Activated naive CD4-positive, alpha-beta T cell treated with anti-CD3 and anti-CD28 coated beads, Interleukin-2, amount 50 U/mL, for 24 hours (primary cell): Measurements from ENCODE around the gene EPHA5.

ENCODE experiments used
- H3K27ac Mint-ChIP-seq: one replicate; pipeline ENCODE4 v1.8.0; 2021; ENCODE audit warnings: mild to moderate bottlenecking, mixed read lengths
- H3K27me3 Mint-ChIP-seq: one replicate; pipeline ENCODE4 v1.8.0; 2021; ENCODE audit warnings: mixed read lengths
- H3K36me3 Mint-ChIP-seq: one replicate; pipeline ENCODE4 v1.8.0; 2021; ENCODE audit warnings: mixed read lengths
- H3K4me1 Mint-ChIP-seq: one replicate; pipeline ENCODE4 v1.8.0; 2021; ENCODE audit warnings: mixed read lengths
- H3K4me3 Mint-ChIP-seq: one replicate; pipeline ENCODE4 v1.8.0; 2021; ENCODE audit warnings: mild to moderate bottlenecking, mixed read lengths
- H3K9me3 Mint-ChIP-seq: one replicate; pipeline ENCODE4 v1.8.0; 2021; ENCODE audit warnings: mixed read lengths

The EPHA5 gene

DNA sequence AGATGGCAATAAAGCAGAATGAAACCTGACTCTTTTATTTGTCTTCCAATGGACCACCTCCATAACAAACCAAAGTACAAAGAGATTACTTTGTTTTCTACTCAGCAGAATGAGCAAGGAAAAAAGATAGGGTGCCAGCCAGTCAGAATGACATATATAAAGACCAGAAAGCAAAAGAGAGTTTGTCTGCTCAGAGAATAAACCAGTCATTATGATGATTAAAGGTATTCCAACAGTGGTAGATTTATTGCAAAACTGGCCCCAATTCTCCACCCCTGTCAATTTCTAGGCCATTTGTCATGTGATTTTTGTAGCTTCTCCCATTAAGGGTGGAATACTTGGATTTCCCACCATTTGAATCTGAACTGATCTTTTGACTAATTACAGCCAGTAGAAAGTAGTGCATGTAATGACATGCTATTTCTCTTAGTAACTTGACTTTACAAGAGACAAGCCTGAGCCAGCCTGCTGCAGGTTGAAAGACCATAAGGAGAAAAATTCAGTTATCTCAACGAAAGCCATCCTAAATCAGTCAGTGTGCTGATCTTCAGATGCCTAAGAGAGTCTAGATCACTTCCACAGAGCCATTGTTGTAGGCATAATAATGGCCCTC, 203.1 kb downstream of the EPHA5 start:
- Mint-ChIP-seq H3K4me3 (no peak overlapping the region), H3K27me3 (no peaks in the 10 kb centered on the region), H3K27ac (no peak overlapping the region), H3K36me3 (no peaks in the 10 kb centered on the region), H3K4me1 (no peaks in the 10 kb centered on the region), H3K9me3 (peaks cover 8% of the 10 kb centered on the region)

DNA sequence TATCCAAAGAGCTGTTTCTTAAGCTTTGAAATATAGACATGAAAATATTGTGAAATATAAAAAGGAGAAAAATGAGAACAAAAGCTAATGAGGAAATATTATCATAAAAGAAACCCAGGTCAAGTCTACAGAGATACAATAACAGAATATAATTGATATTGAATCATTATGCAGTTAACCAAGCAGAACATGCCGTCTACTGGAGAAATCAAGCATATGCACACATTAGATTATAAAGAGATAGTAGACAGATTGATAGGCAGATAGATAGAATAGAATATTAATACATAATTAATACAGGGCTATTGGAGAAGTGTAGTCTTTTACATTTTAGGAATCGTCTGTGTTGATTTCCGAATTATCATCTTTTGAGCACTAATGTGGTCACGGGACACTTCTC, 208.5 kb downstream of the EPHA5 start:
- H3K36me3 Mint-ChIP-seq = no peaks in the 10 kb centered on the region
- H3K27ac Mint-ChIP-seq = no peak overlapping the region
- peaks cover 8% of the 10 kb centered on the region for H3K9me3 Mint-ChIP-seq
- H3K27me3 Mint-ChIP-seq = no peaks in the 10 kb centered on the region
- no peaks in the 10 kb centered on the region for H3K4me1 Mint-ChIP-seq
- no peak overlapping the region for H3K4me3 Mint-ChIP-seq

DNA sequence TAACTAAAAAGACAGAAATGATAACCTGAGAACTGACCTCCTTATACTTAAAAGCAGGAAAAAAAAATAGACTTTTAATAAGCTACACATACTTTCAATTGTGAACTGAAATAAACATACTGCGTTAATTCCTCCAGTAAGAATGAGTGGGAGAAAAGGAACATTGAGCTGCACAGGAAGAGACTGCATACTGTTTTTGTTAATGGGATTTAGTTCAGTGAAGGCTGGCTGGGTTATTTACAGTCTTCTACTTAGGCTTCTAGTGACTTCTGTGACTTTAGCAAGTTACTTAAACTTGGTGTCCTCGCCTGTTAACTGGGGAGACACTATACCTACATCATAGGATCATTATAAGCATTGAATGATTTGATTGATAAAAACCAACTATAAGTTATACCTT, 213.3 kb downstream of the EPHA5 start:
- Mint-ChIP-seq H3K27me3 (no peaks in the 10 kb centered on the region), H3K9me3 (no peaks in the 10 kb centered on the region), H3K4me3 (no peak overlapping the region), H3K36me3 (no peaks in the 10 kb centered on the region), H3K27ac (no peak overlapping the region), H3K4me1 (no peaks in the 10 kb centered on the region)

DNA sequence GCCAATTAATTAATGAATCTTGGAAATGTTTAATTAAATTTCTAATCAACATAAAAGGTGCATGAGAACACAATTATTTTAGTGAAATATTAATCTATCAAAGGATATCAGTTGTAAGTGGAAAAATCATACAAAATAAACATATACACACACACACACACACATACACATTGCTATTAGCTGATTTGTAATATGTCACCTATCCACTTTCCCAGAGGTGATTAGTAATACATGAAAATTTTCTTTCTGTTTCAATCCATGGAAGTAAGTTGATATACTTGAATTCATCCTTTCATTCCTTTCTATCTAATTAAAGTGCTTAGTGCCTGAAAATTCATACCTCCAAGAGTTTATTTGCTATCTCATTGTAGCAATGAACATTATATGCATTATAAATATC, 213.7 kb downstream of the EPHA5 start:
- H3K27ac Mint-ChIP-seq = no peak overlapping the region
- no peaks in the 10 kb centered on the region for H3K9me3 Mint-ChIP-seq
- no peaks in the 10 kb centered on the region for H3K4me1 Mint-ChIP-seq
- H3K27me3 Mint-ChIP-seq = no peaks in the 10 kb centered on the region
- H3K36me3 Mint-ChIP-seq = no peaks in the 10 kb centered on the region
- H3K4me3 Mint-ChIP-seq = no peak overlapping the region

DNA sequence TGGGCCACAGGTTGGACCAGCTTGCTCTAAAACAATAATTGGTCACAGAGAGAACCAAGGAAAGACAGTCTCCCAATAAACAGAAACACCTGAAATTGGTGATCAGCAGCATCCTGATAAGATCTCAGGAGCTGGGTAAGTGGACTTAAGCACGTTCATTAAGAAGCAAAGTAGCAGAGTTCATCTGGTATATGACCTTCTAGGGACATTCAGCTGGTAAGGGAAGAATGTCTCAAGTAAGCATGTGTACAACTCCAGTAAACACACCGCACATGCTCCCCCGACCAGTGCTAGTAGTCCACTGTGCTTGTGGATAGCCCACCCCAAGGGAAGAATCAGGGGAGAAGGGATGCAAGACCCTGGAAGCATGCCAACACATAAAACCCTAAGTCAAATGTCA, 216.9 kb downstream of the EPHA5 start:
- H3K36me3 Mint-ChIP-seq = no peaks in the 10 kb centered on the region

DNA sequence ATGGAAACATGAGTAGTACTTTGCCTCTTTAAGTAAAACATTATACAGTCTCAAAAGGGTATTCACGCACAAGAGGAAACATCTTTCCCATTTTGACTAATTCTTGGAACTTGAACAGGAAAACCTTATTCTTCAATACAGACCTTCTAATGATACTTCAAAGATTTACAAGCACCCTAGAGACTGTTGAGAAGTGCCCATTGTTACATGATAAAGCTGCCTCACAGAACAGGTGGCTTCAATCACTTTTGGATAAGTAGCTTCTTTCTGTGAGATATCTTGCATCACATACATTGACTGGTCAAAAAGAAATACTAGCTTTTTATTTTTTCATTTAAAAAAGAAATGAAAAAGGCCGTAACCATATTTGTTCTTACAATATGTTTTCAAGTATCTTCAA, 219.4 kb downstream of the EPHA5 start:
- H3K27ac Mint-ChIP-seq = no peak overlapping the region
- peaks cover 7% of the 10 kb centered on the region for H3K9me3 Mint-ChIP-seq
- no peaks in the 10 kb centered on the region for H3K36me3 Mint-ChIP-seq
- H3K27me3 Mint-ChIP-seq = no peaks in the 10 kb centered on the region
- no peaks in the 10 kb centered on the region for H3K4me1 Mint-ChIP-seq
- H3K4me3 Mint-ChIP-seq = no peak overlapping the region

More for the DNA sequence above, 216.9 kb downstream of the EPHA5 start:
- peaks cover 7% of the 10 kb centered on the region for H3K9me3 Mint-ChIP-seq
- no peak overlapping the region for H3K4me3 Mint-ChIP-seq
- no peak overlapping the region for H3K27ac Mint-ChIP-seq
- H3K4me1 Mint-ChIP-seq = no peaks in the 10 kb centered on the region
- no peaks in the 10 kb centered on the region for H3K27me3 Mint-ChIP-seq

DNA sequence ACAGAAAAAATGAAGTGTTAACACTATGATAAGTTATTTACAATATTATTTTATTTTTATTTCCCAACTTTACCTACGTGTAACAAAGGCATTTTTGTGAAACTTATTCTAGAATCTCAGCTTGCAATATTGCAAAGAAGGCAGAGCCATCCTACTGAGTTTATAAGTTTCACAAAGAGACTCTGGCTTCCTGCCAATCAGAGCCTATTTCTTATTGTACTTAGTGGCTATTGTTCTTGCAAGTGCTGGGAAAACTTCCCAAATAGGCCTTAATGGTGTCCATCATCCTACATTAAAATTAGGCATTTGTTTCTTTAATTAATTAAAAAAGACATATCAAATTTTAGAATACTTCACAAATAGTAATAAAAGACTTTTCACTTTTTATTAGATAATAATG, 233.2 kb downstream of the EPHA5 start:
- H3K27me3 Mint-ChIP-seq = no peaks in the 10 kb centered on the region
- H3K4me3 Mint-ChIP-seq = no peak overlapping the region
- no peaks in the 10 kb centered on the region for H3K4me1 Mint-ChIP-seq
- H3K27ac Mint-ChIP-seq = no peak overlapping the region
- no peaks in the 10 kb centered on the region for H3K36me3 Mint-ChIP-seq
- peaks cover 3% of the 10 kb centered on the region for H3K9me3 Mint-ChIP-seq

DNA sequence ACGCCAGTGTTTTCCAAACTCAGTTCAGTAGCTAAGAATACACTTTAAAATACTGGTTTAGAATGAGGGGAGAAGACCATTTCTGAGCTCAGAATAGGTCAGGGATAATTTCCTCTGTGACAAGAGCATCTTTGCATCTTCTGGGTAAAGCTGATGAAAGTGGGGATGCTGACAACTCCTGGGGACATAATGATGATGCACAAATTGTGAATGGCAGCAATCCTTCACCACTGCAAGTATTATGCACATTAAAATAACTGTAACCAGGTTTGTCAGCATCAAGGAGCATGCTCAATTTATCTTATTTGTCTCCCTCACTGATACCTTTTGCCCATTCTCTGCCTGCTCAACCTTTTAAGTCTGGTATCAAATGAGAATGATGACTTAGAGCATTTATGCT, 248.2 kb downstream of the EPHA5 start:
- Mint-ChIP-seq H3K4me3 (no peak overlapping the region), H3K36me3 (no peaks in the 10 kb centered on the region)

DNA sequence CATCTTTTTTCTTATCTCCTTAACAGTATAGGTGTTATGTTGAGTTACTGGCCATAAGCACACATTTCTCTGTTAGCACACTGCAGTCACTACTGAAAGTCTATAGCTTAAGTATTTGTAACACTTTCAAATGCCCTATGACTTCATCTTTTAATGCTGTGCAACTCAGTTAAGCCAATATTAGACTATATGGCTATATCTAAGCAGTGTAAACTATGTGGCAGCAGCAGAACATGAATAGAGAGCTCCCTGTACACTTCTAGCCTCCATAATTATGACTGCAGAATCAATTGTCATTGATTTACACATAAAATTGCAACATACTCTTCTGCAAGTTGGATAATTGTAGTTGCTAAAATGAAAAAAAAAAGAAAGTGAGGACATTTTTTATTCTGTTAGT, 250.3 kb downstream of the EPHA5 start:
- no peaks in the 10 kb centered on the region for H3K36me3 Mint-ChIP-seq
- H3K27ac Mint-ChIP-seq = no peak overlapping the region
- H3K9me3 Mint-ChIP-seq = no peaks in the 10 kb centered on the region
- H3K4me1 Mint-ChIP-seq = no peaks in the 10 kb centered on the region
- H3K27me3 Mint-ChIP-seq = no peaks in the 10 kb centered on the region
- no peak overlapping the region for H3K4me3 Mint-ChIP-seq

More for the DNA sequence above, 248.2 kb downstream of the EPHA5 start:
- Mint-ChIP-seq H3K27ac (no peak overlapping the region), H3K27me3 (no peaks in the 10 kb centered on the region), H3K9me3 (no peaks in the 10 kb centered on the region), H3K4me1 (no peaks in the 10 kb centered on the region)

DNA sequence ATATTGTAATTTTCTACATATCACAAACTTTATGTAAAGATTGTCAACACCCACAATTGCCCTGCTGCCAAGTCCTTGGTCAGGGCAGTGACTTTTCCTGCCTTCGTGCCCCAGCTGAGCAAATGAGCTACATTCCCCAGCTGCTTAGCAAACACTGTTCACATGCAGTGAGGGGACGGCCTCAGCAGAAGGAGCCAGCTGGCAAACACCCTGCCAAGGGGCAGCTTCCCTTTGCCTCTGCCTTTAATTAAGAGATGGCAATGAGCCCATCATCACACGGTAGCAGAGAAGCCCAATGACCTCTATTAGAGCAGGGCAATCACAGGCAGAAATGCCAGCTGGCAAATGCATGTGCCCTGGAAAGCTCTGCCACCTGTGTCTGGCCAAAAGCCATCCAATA, 253.4 kb downstream of the EPHA5 start:
- Mint-ChIP-seq H3K27ac (no peak overlapping the region), H3K9me3 (no peaks in the 10 kb centered on the region)

DNA sequence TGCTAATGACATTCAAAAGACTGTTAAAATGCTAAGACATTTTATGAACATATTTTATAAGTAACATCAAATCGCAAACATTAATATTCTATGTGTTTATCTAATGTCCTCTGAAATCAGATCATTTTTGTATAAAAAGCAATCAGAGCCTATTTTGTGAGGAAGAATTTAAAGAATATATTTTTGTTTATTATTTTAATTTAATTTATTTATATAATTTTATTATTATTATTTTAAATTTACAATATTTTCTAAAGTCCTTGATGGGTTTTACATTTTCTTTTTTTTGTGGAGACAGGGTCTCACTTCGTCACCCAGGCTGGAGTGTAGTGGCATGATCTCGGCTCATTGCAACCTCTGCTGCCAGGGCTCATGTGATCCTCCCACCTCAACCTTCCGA, 262.8 kb downstream of the EPHA5 start:
- Mint-ChIP-seq H3K4me1 (no peaks in the 10 kb centered on the region), H3K27me3 (no peaks in the 10 kb centered on the region), H3K27ac (no peak overlapping the region), H3K9me3 (peaks cover 7% of the 10 kb centered on the region), H3K4me3 (no peak overlapping the region), H3K36me3 (no peaks in the 10 kb centered on the region)

More for the DNA sequence above, 253.4 kb downstream of the EPHA5 start:
- Mint-ChIP-seq H3K36me3 (no peaks in the 10 kb centered on the region), H3K4me1 (no peaks in the 10 kb centered on the region), H3K4me3 (no peak overlapping the region), H3K27me3 (no peaks in the 10 kb centered on the region)

DNA sequence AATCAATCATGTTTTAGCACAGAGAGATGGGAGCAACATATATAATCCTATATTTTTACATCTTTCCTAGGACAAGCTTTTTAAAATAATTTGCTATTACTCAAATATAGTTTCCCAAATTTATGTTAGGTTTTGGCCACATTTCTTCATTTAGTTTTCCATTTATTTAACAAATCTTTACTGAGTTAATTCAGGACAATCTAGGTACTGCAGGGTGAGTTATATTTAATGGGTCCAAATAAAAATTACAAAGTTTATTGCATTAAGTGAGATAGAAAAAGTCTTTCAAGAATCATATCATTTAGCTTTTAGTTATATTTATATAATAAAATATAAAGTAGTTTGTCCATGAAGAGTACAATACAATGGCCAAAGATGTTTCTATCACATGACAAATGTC, 269.2 kb downstream of the EPHA5 start:
- Mint-ChIP-seq H3K27me3 (no peaks in the 10 kb centered on the region), H3K36me3 (no peaks in the 10 kb centered on the region), H3K4me3 (no peak overlapping the region), H3K9me3 (peaks cover 10% of the 10 kb centered on the region), H3K27ac (no peak overlapping the region), H3K4me1 (no peaks in the 10 kb centered on the region)

DNA sequence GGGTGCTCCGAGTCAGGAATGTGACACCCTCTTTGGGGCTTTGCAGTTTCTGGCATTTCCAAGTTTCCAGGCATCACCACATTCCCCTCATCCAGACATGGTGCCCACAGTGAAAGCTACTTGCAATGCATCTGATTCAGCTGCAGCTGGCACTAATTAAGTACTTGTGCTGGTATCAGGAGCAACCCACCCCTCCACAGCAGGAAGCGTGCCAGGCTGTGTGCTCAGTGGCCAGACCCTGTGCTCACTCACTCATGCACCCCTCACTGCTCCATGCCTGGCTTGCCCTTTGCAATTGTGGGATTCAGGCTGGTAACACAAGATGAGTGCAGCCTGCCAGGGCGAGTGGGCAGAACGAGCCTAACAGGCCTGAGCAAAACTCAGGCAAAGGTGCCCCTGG, 271.2 kb downstream of the EPHA5 start:
- peaks cover 10% of the 10 kb centered on the region for H3K9me3 Mint-ChIP-seq
- H3K27ac Mint-ChIP-seq = no peak overlapping the region
- no peaks in the 10 kb centered on the region for H3K27me3 Mint-ChIP-seq
- no peaks in the 10 kb centered on the region for H3K4me1 Mint-ChIP-seq
- H3K36me3 Mint-ChIP-seq = no peaks in the 10 kb centered on the region
- no peak overlapping the region for H3K4me3 Mint-ChIP-seq

DNA sequence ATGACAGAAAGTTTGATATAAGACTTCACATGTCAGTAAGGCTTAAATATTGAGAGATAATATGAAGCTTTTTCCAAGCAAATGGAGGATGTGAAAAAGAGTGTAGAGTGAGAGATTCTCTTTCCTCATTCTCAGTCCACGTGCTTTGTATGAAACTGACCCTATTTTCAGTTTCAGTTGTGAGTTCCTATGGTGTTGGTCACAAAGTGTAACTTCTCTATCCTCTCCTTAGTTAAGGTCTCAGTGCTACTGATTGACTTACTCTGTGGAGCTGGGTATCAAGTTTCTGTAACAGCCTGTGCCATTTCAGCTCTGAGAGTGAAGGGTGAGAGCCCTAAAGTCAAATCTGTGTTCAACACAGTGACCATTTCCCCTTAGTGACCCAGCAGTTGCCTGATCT, 277.2 kb downstream of the EPHA5 start:
- H3K4me3 Mint-ChIP-seq = no peak overlapping the region
- H3K36me3 Mint-ChIP-seq = no peaks in the 10 kb centered on the region
- H3K4me1 Mint-ChIP-seq = no peaks in the 10 kb centered on the region
- peaks cover 9% of the 10 kb centered on the region for H3K9me3 Mint-ChIP-seq
- H3K27me3 Mint-ChIP-seq = no peaks in the 10 kb centered on the region
- no peak overlapping the region for H3K27ac Mint-ChIP-seq

DNA sequence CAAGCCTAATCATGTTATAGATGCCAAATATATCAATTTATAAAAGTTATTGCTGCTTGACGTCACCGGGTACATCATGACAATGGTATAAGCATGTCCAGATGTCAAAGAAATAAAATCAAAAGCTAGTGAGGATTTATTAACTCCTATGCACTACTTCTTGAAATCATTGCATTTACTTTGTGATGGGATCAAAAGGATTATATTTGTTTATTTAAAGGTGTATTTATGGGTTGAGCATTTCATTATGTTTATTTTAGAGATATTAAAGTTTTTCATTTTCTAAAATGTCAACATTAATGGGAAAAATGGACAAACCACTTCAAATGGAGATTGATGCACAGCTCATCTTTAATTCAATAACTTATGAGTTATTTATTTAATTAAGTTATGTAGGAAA, 277.8 kb downstream of the EPHA5 start:
- H3K36me3 Mint-ChIP-seq = no peaks in the 10 kb centered on the region
- no peaks in the 10 kb centered on the region for H3K4me1 Mint-ChIP-seq
- H3K27me3 Mint-ChIP-seq = no peaks in the 10 kb centered on the region
- no peak overlapping the region for H3K4me3 Mint-ChIP-seq
- peaks cover 7% of the 10 kb centered on the region for H3K9me3 Mint-ChIP-seq
- H3K27ac Mint-ChIP-seq = no peak overlapping the region

DNA sequence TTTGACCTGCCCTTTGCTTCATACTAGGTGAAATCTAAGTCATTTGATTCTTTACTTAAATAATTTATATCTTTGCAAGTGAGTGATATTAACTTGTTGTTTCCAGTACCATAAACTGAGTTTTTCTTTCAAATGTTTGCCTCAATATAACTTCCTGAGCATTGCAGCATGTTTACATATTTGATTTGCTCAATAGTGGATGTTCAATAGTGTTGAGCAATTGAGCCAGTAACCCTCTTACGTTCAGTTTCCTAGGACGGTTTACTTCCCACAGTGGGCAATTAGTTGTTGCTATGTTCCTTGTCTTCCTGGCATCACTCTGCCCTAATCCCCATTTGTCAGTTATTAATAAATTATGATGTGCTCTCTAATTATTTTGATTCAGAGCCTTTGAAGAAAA, 278.5 kb downstream of the EPHA5 start:
- Mint-ChIP-seq H3K4me1 (no peaks in the 10 kb centered on the region), H3K9me3 (peaks cover 4% of the 10 kb centered on the region), H3K4me3 (no peak overlapping the region), H3K27ac (no peak overlapping the region), H3K27me3 (no peaks in the 10 kb centered on the region), H3K36me3 (no peaks in the 10 kb centered on the region)

DNA sequence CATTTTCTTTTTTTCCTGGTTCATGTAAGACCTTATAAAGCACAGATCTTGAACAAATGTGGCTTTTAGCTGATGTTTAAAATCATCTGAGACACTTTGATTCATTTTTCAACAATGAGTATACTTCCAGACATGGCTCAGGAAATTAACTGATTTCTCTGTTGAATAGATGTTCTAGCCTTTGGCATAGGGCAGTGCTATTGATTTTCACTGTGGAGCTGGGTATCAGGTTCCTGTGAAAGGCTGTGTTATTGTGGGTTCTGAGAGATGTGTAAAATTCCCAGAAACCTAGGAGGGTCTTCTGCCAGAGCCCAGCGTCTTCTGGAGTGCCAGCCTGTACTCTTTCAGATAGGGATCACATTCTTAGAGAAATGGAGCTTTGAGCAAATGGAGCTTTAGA, 278.9 kb downstream of the EPHA5 start:
- H3K4me1 Mint-ChIP-seq = no peaks in the 10 kb centered on the region
- no peaks in the 10 kb centered on the region for H3K27me3 Mint-ChIP-seq
- no peak overlapping the region for H3K4me3 Mint-ChIP-seq
- no peaks in the 10 kb centered on the region for H3K36me3 Mint-ChIP-seq
- H3K9me3 Mint-ChIP-seq = peaks cover 4% of the 10 kb centered on the region
- H3K27ac Mint-ChIP-seq = no peak overlapping the region
